Left cardiac atrium (tissue), 4 donors: ENCODE measurements around the gene KRTAP16-1. TPM values are rescaled to one million over a fixed set of nuclear protein-coding genes. Genes with fewer than 3 reads are reported as not detected.
"Not testable (repeated sequence)": the region's sequence is repeated elsewhere in the genome, so short reads cannot be mapped to it uniquely, and the experiment has no call there.

ENCODE experiments used
- ATAC-seq, 2 donors: fragments of 200-7000 bp; cut with Tn5 transposase; one replicate each; pipeline ENCODE4 v1.9.1; 2020; ENCODE audit warnings: mild to moderate bottlenecking in 2 of 2, moderate library complexity in 2 of 2
- DNase-seq: peaks from one replicate; pipeline ENCODE4 v3.0.0-alpha.2; 2020
- intact Hi-C, 2 donors: fragments of 100-400 bp; cut with DNase I; formaldehyde crosslinking; loops; one replicate each; pipeline versions ENCODE4 v1.14.1 to v1.15.1; 2022 to 2023
- long read RNA-seq: library from polyadenylated mRNA; unstranded; transcript quantifications from one replicate; pipeline ENCODE4 v2.0.0, GENCODE V29; 2021
- total RNA-seq, 2 donors: library from RNA; stranded (reverse); fragmentation: NEBNext Ultra II Directional; extraction: Animal tissue kit (Norgen Biotek cat#: 25700); gene quantifications; one replicate each; pipeline ENCODE4 v1.2.1, GENCODE V29; 2021
- donor health status: DM: no; HTN: yes; CAD: no.
- donor health status: DM: no; HTN: yes; CAD: no; lungs with severe emphysema.
- donor health status: DM: yes; HTN: yes; CAD: no.
- donor health status: Dilated cardiomyopathy.

Gene KRTAP16-1
- not detected for total RNA-seq
- long read RNA-seq: 0 reads

GRCh38 chr17:41308918-41309359 is at the start of gene KRTAP16-1:
KRTAP16-1 (minus strand) TSS chr17:41309309; CDS start chr17:41309253, 56 bp downstream.
- no peak for DNase-seq
- ATAC-seq: peak in 1 of 2 donors; percentile 18
- intact Hi-C loops: no loop called here

GRCh38 chr17:41354536-41354935 is 45.4 kb upstream of the KRTAP16-1 start:
- ATAC-seq (no peak), DNase-seq (no peak)
- intact Hi-C loops: no loop called here

GRCh38 chr17:41352597-41353366 is 43.7 kb upstream of the KRTAP16-1 start:
- intact Hi-C loops: no loop called here
- ATAC-seq (no peak), DNase-seq (no peak)

GRCh38 chr17:41351177-41351576 is 42.1 kb upstream of the KRTAP16-1 start:
- intact Hi-C loops: no loop called here
- DNase-seq (no peak), ATAC-seq (no peak)

GRCh38 chr17:41350381-41350878 is 41.3 kb upstream of the KRTAP16-1 start, which contains the start of gene KRT33A:
KRT33A (minus strand) TSS chr17:41350828; CDS start chr17:41350767, 61 bp downstream.
- DNase-seq, intact Hi-C loops, ATAC-seq: not testable (repeated sequence)

GRCh38 chr17:41347869-41348760 is 39.0 kb upstream of the KRTAP16-1 start:
- no peak for DNase-seq
- no peak for ATAC-seq
- intact Hi-C loops: no loop called here

- ATAC-seq, intact Hi-C loops, DNase-seq: not testable (repeated sequence)
Measured at GRCh38 chr17:41346421-41346820, 37.3 kb upstream of the KRTAP16-1 start.

- ATAC-seq (no peak), DNase-seq (no peak)
- intact Hi-C loops: no loop called here
Measured at GRCh38 chr17:41345992-41346391, 36.9 kb upstream of the KRTAP16-1 start.

- DNase-seq (no peak), ATAC-seq (no peak)
- intact Hi-C loops: no loop called here
Measured at GRCh38 chr17:41343029-41343428, 33.9 kb upstream of the KRTAP16-1 start.

GRCh38 chr17:41340934-41341861 is 32.1 kb upstream of the KRTAP16-1 start:
- ATAC-seq (no peak), DNase-seq (no peak)
- intact Hi-C loops: no loop called here

- ATAC-seq: no peak
- intact Hi-C loops: no loop called here
- no peak for DNase-seq
Measured at GRCh38 chr17:41340494-41340893, 31.4 kb upstream of the KRTAP16-1 start.

- ATAC-seq (no peak), DNase-seq (no peak)
- intact Hi-C loops: no loop called here
Measured at GRCh38 chr17:41339571-41340172, 30.6 kb upstream of the KRTAP16-1 start.

GRCh38 chr17:41338961-41339485 is 29.9 kb upstream of the KRTAP16-1 start:
- intact Hi-C loops: no loop called here
- ATAC-seq (peak in 1 of 2 donors; percentile 38), DNase-seq (no peak)

- intact Hi-C loops: no loop called here
- no peak for DNase-seq
Measured at GRCh38 chr17:41335747-41336146, 26.6 kb upstream of the KRTAP16-1 start.

GRCh38 chr17:41334385-41335305 is 25.5 kb upstream of the KRTAP16-1 start:
- no peak for DNase-seq
- intact Hi-C loops: no loop called here
- ATAC-seq: no peak

More at GRCh38 chr17:41335747-41336146, 26.6 kb upstream of the KRTAP16-1 start:
- no peak for ATAC-seq

- no peak for ATAC-seq
- intact Hi-C loops: no loop called here
- DNase-seq: no peak
Measured at GRCh38 chr17:41333836-41334235, 24.7 kb upstream of the KRTAP16-1 start.

- ATAC-seq (no peak), DNase-seq (no peak)
- intact Hi-C loops: no loop called here
Measured at GRCh38 chr17:41333098-41333497, 24.0 kb upstream of the KRTAP16-1 start.
